Stomach (tissue), 4 donors: ENCODE results near the gene MT1A.

Experiments used
- EP300 ChIP-seq: sonication (generic); formaldehyde crosslinking; IDR thresholded peaks from one replicate; pipeline ENCODE4 v1.6.1; 2017; ENCODE audit warnings: antibody characterized with exemption
- POLR2A ChIP-seq, 4 donors: fragments of 450-650 bp; IDR thresholded peaks; one replicate each; pipeline ENCODE4 v1.6.1; 2016; ENCODE audit warnings: antibody characterized with exemption in 4 of 4, control low read depth in 2 of 4, mild to moderate bottlenecking in 1 of 4, moderate library complexity in 1 of 4
- POLR2AphosphoS5 ChIP-seq, 3 donors: sonication (generic); formaldehyde crosslinking; IDR thresholded peaks; one replicate each; pipeline ENCODE4 v1.6.1; 2016; ENCODE audit warnings: antibody characterized with exemption in 3 of 3
- TF ChIP-seq, protein P1 (sequence below), 7 experiments: fragments of 450-650 bp in 4 of 7; fragments of 200-600 bp in 3 of 7; sonication (generic) in 3 of 7; IDR thresholded peaks; one replicate each; pipeline ENCODE4 v1.5.1; 2016 to 2019; ENCODE audit warnings: antibody characterized with exemption in 7 of 7, control low read depth in 2 of 7, mild to moderate bottlenecking in 1 of 7

DNA sequence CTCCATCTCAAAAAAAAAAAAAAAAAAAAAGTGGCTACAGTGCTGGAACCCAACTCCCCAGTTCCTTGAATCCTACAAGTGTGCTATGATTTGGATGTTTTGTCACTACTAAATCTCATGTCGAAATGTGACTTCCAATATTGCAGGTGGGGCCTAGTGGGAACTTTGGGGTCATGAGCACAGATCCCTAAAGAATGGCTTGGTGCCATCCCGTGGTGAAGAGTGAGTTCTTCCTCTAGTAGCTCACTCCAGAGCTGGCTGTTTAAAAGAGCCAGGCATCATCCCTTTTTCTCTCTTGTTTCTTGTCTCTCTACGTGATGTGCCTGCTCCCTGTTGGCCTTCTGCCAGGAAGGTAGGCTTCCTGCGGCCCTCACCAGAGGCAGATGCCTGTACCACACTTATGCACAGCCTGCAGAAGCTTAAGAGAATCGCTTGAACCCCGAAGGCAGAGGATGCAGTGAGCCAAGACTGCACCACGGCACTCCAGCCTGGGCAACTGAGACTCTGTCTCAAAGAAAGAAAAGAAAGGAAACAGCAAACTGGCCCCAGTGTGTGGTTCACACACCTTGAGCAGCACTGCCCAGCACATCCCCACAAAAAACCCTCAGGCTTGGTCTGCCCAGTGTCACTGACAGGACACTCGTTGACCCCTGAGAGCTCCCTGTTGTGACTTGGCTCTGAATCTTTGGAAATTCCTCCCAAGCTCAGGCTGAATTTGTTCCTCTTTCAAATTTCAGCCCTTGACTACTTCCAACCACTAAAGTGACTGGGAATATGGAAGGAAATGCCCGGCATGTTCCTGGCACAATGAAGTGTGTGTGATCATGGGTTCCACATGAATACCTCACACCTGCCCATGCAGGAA lies 9.7 kb upstream of the MT1A start:
- TF ChIP-seq EP300 (no peak), POLR2AphosphoS5 (IDR thresholded peaks at IDR 0.05) (no peak), POLR2A (IDR thresholded peaks at IDR 0.05) (no peak)
- TF ChIP-seq, protein P1, sequence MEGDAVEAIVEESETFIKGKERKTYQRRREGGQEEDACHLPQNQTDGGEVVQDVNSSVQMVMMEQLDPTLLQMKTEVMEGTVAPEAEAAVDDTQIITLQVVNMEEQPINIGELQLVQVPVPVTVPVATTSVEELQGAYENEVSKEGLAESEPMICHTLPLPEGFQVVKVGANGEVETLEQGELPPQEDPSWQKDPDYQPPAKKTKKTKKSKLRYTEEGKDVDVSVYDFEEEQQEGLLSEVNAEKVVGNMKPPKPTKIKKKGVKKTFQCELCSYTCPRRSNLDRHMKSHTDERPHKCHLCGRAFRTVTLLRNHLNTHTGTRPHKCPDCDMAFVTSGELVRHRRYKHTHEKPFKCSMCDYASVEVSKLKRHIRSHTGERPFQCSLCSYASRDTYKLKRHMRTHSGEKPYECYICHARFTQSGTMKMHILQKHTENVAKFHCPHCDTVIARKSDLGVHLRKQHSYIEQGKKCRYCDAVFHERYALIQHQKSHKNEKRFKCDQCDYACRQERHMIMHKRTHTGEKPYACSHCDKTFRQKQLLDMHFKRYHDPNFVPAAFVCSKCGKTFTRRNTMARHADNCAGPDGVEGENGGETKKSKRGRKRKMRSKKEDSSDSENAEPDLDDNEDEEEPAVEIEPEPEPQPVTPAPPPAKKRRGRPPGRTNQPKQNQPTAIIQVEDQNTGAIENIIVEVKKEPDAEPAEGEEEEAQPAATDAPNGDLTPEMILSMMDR (IDR thresholded peaks at IDR 0.05) = no peak
